Stimulated activated CD8-positive, alpha-beta memory T cell treated with anti-CD3 and anti-CD28 coated beads, Interleukin-15, amount 100 ng/mL, for 48 hours (primary cell): Measurements from ENCODE around the gene MCM6.
"Not testable (repeated sequence)": the region's sequence is repeated elsewhere in the genome, so short reads cannot be mapped to it uniquely, and the experiment has no call there.

Experiments
- DNase-seq, 2 donors: peaks; one replicate each; pipeline ENCODE4 v3.0.0-alpha.2; 2020; ENCODE audit warnings: low read depth in 2 of 2

Gene MCM6

DNA sequence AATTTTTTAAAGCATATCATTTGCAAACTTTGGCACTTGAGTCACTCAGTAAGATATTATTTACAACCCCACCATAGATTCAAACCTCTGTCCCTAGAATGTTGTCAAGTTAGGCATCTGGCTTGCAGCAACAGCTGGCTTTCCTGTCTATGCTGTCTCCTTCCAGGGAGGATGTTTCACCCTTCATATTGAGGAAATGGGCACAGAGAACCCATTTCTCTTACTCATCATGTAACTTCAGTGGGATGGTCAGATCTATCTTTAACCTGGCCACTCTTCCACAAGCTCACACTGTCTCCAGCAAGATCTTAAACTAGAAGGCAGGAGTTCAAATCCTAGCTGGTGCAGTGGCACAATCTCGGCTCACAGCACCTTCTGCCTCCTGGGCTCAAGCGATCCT is 55.1 kb downstream of the MCM6 start:
- no peak for DNase-seq

DNA sequence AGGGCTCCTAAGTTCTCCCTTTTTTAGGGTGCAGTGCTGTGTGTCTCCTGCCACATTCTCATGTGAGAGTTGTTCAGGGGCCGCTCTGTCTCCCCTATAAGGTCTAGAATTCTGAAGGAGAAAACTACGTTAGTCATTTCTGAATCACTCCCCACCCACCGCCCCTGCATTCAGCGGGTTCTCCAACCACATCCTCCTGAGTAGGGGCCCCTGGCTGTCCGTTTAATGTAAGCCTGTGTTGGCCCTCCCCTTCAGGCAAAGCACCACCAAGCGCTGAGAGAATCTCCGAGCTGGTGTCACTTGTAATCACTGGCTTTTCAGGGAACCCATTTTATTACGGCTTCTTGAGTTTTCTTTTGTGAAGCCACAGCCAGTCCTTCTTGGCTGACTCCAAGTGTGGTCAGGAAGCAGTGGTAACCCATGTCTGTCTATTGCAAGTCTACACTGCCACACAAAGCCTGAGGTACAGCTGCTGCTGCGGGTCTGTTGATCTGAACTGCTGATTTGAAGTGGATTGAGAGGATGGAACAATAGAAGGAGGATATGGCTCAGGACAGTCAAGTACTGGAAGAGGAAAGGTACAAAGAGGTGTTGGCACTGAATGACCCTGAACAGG is 56.1 kb downstream of the MCM6 start:
- peak; percentile 87 to 88 for DNase-seq

GRCh38 chr2:135818937-135819610 is 57.2 kb downstream of the MCM6 start:
- DNase-seq, result peak; percentile 38 to 50

- no peak for DNase-seq
These were observed 58.3 kb downstream of the MCM6 start for GRCh38 chr2:135817951-135818350.

DNA sequence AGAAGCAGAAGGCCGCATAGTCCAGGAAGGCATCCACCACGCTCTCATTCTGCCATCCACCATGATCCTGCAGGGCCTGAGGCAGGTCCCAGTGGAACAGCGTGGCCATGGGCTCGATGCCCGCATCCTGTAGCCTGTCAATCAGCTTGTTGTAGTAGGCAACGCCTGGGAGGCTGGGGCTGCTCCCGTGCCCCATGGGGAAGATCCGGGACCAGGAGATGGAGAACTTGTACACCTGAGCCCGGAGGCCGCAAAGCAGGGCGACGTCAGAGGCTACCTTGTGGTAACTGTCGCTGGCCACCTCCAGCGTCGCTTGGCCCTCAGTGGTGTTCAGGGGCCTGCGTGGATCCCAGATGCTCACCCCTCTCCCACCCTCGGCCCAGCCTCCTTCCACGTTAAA is 58.8 kb downstream of the MCM6 start:
- no peak for DNase-seq

GRCh38 chr2:135815269-135815668 is 61.0 kb downstream of the MCM6 start:
- DNase-seq, result no peak

DNA sequence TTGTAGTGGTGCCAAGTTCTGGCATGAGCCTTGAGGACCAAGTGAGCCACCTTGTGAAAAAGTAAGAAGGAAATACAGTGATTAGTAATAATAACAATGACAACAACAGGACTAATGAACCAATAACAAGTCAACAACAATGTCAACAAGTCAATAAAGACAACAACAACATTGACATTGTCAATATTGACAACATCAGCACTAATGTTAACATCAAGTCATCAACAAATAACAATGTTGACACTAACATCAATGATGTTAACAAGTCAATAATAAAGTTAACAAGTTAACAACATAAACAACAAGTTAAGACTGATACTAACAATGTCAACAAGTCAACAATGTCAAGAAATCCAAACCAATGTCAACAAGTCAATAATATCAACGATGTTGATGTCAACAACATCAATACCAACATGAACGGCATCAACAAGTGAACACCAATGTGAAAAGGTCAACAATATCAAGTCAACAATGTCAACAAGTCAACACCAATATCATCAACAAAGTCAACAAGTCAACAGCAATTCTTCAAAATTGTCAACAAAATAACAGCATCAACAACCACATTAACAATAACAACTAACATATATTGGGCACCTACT is 63.2 kb downstream of the MCM6 start:
- DNase-seq, result no peak

DNA sequence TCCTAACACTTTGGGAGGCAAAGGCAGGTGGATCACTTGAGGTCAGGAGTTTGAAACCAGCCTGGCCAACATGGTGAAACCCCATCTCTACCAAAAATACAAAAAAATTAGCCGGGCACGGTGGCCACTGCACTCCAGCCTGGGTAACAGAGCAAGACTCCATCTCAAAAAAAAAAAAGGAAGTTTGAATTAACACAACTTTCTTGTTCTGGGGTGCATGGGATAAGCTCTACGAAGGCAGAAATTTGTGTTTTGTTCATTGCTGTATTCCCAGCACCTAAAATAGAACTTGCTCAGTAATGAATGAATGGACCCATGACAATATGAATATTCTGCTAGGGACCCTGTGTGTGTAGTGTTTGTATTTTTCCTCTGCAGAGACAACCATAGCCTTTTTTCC is 68.4 kb downstream of the MCM6 start:
- DNase-seq, result not testable (repeated sequence)

DNA sequence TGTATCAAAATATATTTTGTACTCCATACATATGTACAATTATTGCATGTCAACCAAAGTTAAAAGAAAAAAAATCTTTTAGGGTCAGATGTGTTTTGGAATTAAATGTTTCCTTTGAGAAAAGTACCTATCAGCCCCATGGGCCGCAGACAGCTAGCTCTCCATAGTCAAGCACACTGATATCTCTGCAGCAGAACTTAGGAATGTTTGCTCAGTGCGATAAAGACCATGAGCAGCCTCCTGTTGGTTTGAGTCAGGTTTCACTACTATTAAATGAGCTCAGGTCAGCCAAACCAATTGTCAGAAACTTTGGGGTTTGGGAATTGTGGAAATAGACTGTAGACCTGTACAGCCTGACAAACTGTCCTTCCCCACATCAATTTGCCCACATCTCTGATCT is 73.0 kb downstream of the MCM6 start:
- DNase-seq, result no peak

- no peak for DNase-seq
These were observed 73.9 kb downstream of the MCM6 start for GRCh38 chr2:135802350-135802749.

DNA sequence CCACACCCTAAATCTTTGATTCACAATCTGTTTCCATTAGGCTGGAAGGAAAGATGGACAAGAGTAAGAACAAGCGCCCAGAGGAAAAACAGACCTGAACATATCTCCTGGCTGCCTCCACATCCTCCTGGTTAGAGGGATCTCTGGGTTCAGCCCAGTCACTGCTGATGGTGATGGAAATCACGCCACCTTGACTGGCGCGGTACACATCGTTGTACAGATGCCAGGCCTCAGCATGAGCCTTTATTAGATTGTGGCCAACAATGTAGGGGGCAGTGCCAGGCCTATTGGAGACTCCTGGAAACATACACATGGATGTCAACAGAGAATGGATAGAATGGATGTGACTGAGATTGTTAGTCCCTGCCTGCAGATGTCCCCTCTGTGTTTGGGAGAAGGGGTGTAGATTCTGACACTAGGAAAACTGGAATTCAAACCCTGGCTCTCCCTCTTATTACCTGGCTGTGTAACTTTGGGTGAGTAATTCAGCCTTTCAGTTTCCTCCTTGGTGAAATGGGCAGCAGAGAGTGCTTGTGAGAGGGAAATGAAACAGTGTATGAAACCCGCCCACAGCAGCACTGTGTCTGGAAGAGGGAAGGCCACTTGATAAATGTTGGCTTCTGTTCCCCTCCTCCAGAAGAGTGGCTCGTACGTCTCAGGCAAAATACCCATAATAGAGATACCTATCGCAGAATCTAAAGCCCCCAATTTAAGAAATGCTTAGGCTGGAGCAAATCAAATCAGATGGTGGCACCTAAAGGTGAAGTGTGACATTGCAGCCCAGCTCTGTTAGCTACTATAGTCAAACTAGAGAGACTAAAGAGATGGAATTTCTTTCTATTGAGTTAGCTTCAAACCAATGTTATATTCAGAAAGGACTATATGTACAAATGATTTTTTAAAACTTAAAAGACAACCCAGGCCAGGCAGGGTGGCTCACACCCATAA is 75.5 kb downstream of the MCM6 start:
- no peak for DNase-seq

DNA sequence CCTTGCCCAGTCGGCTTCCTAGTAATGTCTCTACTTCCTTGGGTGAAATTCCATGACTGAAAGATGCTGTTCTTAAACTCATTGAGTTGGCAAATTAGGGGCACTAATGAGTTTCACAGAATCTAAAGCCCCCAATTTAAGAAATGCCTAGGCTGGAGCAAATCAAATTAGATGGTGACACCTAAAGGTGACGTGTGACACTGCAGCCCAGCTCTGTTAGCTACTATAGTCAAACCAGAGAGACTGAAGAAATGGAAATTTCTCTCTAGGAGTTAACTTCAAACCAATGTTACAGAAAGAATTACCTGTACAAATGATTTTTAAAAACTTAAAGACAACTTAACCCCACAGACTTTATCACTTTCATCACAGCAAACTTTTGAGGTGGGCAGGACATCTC is 76.5 kb downstream of the MCM6 start:
- no peak for DNase-seq

- no peak for DNase-seq
These were observed 77.5 kb downstream of the MCM6 start for GRCh38 chr2:135798762-135799161.

GRCh38 chr2:135798275-135798705 is 78.0 kb downstream of the MCM6 start:
- no peak for DNase-seq

- peak; percentile 65 to 70 for DNase-seq
These were observed 78.6 kb downstream of the MCM6 start for GRCh38 chr2:135797497-135798274.

- DNase-seq, result no peak
These were observed 79.6 kb downstream of the MCM6 start for GRCh38 chr2:135796606-135797005.

DNA sequence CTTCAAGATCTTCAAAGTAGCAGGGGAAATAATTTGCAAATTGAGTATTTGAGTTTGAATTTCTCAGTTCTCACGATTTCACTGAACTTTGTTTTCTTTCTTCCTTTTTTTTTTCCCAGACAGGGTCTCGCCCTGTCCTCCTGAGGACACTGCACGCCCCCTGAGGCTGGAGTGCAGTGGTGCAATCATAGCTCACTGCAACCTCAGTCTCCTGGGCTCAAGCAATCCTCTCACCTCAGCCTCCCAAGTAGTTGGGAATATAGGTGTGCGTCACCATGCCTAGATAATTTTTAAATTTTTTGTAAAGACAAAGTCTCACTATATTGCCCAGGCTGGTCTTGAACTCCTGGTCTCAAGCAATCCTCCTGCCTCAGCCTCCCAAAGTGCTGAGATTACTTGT is 80.6 kb downstream of the MCM6 start:
- not testable (repeated sequence) for DNase-seq

DNA sequence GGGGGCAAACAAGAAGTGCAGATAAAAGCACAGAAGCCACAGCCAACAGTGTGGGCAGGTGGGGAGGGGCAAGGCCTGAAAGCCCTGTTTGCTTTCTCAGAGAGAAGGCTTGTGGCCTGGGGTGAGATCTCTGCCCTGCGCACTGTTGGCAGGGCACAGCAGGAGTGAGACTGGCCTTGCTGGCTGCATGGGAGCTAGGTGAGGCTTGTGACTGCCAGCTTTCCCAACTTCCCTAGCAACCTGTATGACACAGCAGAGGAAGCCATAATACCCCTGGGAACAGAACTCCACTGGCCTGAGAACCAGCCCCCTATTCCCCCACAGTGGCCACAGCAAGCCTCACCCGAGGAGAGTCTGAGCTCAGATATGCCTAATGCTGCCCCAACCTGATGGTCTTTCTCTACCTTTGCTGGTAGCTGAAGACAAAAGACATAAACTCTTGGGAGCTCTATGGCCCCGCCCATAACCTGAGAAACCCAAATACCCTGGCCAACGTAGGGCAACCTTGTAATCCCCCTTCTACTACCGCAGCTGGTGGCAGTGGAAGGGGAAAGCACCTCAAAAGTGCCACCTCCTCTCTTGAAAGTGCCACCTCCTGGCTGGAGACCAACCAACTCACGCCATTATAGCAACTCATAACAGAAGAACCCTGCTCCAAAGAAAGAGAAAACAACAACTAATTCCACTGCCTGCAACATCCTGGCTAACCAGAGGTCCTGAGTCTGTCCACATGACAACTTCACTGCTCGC is 83.7 kb downstream of the MCM6 start:
- DNase-seq, result peak; percentile 8 to 17

GRCh38 chr2:135791418-135792190 is 84.6 kb downstream of the MCM6 start:
- no peak for DNase-seq

DNA sequence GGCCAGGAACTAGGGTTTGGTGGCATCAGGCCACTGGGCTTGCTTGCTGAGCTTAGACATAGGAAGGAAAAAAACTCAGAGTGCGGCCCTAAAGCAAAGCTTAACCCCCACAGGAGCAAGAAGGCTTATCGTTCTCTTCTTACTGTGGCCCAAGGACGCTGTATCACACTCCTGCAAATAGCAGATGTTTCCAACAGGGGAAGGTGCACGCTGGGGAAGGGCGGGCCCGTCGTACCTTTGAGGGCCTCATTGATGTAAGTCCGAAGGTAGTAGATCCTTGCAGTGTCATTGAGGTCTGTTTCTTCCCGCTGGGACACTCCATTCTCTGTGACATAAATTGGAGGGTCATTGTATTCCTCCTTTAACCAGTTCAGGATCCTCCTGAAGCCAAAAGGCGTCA is 85.8 kb downstream of the MCM6 start:
- no peak for DNase-seq
